GM19328 (cell line): Measurements from ENCODE around the gene PPP6R3.

Experiments used
- ATAC-seq: cut with Tn5 transposase; IDR thresholded peaks from one replicate; pipeline ENCODE4 v1.9.1; 2021; ENCODE audit warnings: mild to moderate bottlenecking, moderate library complexity; ENCODE audit not compliant: unreplicated experiment

PPP6R3 gene

GRCh38 chr11:68549789-68550484, 89.4 kb downstream of the PPP6R3 start:
- ATAC-seq, result no peak

- ATAC-seq, result no peak
Observed at GRCh38 chr11:68550485-68550817, 89.9 kb downstream of the PPP6R3 start.

- ATAC-seq, result no peak
Observed at GRCh38 chr11:68551223-68551622, 90.7 kb downstream of the PPP6R3 start.

GRCh38 chr11:68551777-68552176, 91.2 kb downstream of the PPP6R3 start:
- no peak for ATAC-seq

GRCh38 chr11:68552542-68552941, 92.0 kb downstream of the PPP6R3 start:
- no peak for ATAC-seq

- no peak for ATAC-seq
Observed at GRCh38 chr11:68560216-68560615, 99.7 kb downstream of the PPP6R3 start.

- no peak for ATAC-seq
Observed at GRCh38 chr11:68563454-68563853, 102.9 kb downstream of the PPP6R3 start.

- no peak for ATAC-seq
Observed at GRCh38 chr11:68564261-68564660, 103.7 kb downstream of the PPP6R3 start.

GRCh38 chr11:68565768-68566167, 105.2 kb downstream of the PPP6R3 start:
- ATAC-seq, result no peak

- no peak for ATAC-seq
Observed at GRCh38 chr11:68567553-68567952, 107.0 kb downstream of the PPP6R3 start.

GRCh38 chr11:68569357-68569756, 108.8 kb downstream of the PPP6R3 start:
- no peak for ATAC-seq

GRCh38 chr11:68570691-68571090, 110.1 kb downstream of the PPP6R3 start:
- ATAC-seq, result no peak

- no peak for ATAC-seq
Observed at GRCh38 chr11:68574308-68574707, 113.8 kb downstream of the PPP6R3 start.

- no peak for ATAC-seq
Observed at GRCh38 chr11:68575025-68575665, 114.6 kb downstream of the PPP6R3 start.

- ATAC-seq, result no peak
Observed at GRCh38 chr11:68579455-68579854, 118.9 kb downstream of the PPP6R3 start.

GRCh38 chr11:68581439-68581838, 120.9 kb downstream of the PPP6R3 start:
- no peak for ATAC-seq

- ATAC-seq, result no peak
Observed at GRCh38 chr11:68581901-68582300, 121.3 kb downstream of the PPP6R3 start.

- no peak for ATAC-seq
Observed at GRCh38 chr11:68582416-68583040, 122.0 kb downstream of the PPP6R3 start.

GRCh38 chr11:68583041-68583446, 122.5 kb downstream of the PPP6R3 start:
- no peak for ATAC-seq

- ATAC-seq, result no peak
Observed at GRCh38 chr11:68584097-68584496, 123.5 kb downstream of the PPP6R3 start.

- no peak for ATAC-seq
Observed at GRCh38 chr11:68584991-68585524, 124.5 kb downstream of the PPP6R3 start.
